HG03097 (cell line): ENCODE results near the gene LIMS1.
"Not testable (repeated sequence)": the region's sequence is repeated elsewhere in the genome, so short reads cannot be mapped to it uniquely, and the experiment has no call there.

ENCODE experiments used
- ATAC-seq: cut with Tn5 transposase; IDR thresholded peaks from one replicate; pipeline ENCODE4 v1.9.1; 2021; ENCODE audit not compliant: unreplicated experiment, low FRiP score

Gene LIMS1

DNA sequence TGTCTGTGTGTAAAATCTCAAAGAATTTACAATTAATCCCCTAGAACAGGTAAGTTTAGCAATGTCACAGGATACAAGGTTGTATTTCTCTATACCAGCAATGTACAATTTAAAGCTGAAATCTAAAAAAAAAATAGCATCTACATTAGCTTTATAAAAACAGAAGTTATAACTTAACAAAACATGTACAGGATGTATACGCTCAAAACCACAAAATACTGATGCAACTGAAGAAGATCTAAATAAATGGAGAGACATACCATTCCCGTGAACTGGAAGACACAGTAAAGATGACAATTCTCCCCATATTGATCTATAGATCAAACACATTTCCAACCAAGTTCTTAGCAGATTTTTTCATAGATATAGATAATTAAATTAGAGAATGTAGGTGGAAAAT is 167.5 kb downstream of the LIMS1 start:
- ATAC-seq = no peak

DNA sequence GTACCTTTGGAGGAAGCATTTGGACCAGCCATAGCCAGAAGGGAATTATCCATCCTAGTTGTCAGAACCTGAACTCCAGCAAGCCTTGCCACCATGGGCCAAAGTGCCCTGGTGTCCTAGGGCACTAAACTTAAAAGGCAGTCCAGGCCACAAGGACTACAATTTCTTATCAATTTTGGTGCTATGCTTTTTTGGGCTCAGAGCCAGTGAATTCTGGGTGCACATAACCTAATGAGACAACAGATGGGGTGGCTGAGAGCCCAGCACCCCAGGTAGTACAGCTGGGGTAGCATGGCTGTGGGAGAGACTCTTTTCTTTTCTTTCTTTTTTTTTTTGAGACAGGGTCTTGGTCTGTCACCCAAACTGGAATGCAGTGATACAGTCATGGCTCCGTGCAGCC is 170.6 kb downstream of the LIMS1 start:
- no peak for ATAC-seq

DNA sequence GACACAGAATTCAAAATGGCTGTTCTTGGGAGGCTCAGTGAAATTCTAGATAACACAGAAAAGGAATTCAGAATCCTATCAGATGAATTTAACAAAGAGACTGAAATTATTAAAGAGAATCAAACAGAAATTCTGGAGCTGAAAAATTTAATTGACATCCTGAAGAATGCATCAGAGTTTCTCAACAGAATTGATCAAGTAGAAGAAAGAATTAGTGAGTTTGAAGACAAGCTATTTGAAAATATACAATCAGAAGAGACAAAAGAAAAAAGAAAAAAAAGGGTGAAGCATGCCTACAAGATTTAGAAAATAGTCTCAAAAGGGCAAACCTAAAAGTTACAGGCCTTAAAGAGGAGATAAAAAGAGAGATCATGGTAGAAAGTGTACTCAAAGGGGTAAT is 173.0 kb downstream of the LIMS1 start:
- ATAC-seq = no peak

DNA sequence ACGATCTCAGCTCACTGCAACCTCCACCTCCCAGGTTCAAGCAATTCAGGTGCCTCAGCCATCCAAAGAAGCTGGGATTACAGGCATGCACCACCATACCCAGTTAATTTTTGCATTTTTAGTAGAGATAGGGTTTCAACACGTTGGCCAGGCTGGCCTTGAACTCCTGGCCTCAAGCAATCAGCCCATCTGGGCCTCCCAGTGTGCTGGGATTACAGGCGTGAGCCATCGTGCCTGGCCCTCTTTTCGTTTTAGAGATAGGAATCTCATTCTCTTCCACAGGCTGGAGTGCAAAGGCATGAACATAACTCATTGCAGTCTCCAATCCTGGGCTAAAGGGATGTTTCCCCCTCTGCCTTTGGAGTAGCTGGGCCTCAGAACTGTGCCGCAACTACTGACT is 182.7 kb downstream of the LIMS1 start:
- ATAC-seq = not testable (repeated sequence)

DNA sequence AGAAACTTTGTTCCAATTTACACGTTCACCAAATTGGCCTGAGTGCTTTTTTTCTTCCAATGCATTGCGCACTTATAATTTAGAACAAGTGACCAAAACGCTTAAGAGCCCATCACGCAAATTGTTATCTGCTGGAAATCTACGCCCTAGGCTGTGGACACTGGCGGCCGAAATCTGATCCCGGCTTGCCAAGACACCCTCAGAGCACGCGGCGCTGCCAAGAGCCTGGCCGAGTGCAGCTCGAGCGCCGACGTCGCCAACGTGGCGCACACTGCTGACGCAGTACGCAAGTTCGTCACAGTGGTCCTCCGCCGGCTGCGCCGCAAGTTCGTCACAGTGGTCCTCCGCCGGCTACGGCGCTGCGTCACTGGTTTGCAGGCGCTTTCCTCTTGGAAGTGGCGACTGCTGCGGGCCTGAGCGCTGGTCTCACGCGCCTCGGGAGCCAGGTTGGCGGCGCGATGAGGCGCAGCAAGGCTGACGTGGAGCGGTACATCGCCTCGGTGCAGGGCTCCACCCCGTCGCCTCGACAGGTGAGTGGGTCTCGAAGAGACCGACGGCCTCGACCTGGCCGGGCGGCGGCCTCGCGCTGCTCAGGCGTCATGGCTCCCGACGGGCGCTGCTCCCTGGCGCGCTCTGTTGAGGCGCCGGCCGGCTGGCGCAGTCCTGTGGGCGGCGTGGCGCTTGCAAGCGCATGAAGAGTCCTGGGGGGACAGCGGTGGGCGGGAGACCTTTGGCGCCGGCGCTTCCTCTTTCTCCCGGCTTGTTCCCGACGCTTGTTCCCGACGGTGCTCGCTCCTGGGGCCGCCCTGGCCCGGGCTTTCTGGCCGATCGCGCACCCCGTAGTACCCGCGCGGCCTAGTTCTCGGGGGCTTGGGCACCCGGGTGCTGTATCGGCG is 185.1 kb downstream of the LIMS1 start, which contains the start of gene RANBP2:
TSS of gene RANBP2 (plus strand) at position 334 of the 896 bp plus-strand sequence. CDS start at position 459, 125 bp downstream.
- ATAC-seq = peak; percentile 98

DNA sequence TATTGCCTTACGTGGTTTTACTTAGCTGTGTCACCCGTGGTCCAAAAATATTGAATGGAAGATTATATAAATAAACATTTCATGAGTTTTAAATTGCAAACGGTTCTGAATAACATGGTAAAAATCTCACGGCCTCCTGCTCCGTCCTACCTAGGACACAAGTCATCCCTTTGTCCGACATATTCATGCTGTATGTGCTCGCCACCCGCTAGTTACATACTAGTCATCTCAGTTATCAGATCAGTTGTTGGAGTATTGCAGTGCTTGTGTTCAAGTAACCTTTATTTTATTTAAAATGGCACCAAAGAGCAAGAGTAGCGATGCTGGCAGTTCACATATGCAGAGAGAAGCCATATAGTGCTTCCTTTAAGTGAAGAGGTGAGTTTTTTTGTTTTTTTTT is 191.8 kb downstream of the LIMS1 start:
- ATAC-seq = not testable (repeated sequence)

DNA sequence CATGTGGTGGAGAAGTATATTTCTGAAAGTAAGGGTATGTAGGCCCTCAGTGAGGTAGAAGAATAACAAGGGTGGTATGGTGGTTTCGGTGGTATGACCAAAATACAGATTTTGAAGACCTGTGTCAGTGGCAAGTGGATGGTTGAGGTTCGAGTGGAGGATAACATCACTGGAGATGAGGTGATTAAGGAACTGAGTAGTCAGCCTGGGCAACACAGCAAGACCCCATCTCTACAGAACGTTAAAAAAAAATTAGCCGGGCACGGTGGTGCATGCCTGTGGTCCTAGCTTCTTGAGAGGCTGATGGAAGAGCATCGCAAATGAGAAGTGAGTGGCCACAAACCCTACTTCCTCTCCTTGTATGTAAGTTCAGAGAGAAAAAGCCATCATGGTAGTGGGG is 200.4 kb downstream of the LIMS1 start:
- ATAC-seq = not testable (repeated sequence)
